ENCODE data around the gene SERPINA12.
"Not testable (repeated sequence)": the region's sequence is repeated elsewhere in the genome, so short reads cannot be mapped to it uniquely, and the experiment has no call there.

Gene SERPINA12

GRCh38 chr14:94521375-94522114 lies 12.3 kb upstream of the SERPINA12 start:
- H3K4me3 ChIP-seq (ENCODE audit: low read length), result no peak overlapping the region
- DNase-seq (ENCODE audit: low read depth), result no peak
- no peak for TF ChIP-seq CTCF (IDR thresholded peaks at IDR 0.05; ENCODE audit: insufficient read depth, low read depth, low read length, missing control alignments)

DNA sequence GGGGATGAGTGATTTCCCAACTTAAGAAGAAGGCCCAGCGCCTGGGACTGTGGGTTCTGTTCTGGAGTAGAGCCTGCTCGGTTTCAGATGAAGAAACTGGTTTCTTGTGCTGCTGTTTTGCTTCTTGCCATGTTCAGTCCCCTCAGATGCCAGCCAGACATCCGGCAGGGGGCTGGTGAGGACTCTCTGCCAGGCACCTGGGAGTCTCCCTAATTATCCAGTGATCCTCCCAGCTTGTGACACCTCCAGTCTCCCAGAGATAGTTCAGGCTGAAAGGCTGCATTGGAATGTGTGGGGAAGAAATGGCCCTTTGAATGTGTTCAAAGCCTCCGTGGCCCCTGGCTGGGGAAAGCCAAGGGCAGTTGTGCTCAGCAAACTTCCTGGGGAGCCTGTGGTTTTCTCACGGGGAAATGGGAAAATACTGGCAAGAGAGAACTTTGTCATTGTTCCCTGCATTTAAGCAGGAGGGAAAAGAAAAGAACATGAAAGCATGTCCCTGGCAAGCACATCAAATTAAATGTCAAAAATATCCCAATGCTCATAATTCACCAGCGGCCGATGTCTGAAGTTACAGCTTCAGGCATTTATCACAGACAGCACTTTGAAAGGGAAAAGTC lies 8.5 kb upstream of the SERPINA12 start:
- no peak for DNase-seq (ENCODE audit: low read depth)
- no peak overlapping the region for H3K4me3 ChIP-seq (ENCODE audit: low read length)
- no peak for TF ChIP-seq CTCF (IDR thresholded peaks at IDR 0.05; ENCODE audit: insufficient read depth, low read depth, low read length, missing control alignments)

DNA sequence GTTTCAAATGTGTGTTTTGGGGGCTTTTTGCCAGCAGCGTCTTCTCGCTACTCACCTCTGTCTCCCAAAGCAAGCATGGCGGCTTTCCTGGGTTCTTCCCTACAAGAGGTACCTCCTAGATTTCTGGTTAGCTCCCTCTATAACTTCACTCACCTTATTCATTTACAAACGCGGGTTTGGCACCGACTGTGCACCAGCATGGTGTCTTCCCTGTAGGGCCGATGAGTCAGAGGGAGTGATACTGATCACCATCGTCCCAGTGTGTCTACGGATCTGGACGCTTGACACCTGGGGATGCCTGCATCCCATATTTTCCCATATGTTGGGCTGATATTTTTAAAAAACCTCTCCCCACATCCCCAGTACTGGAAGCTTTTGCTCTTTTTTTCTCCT lies 8.0 kb upstream of the SERPINA12 start:
- no peak for TF ChIP-seq CTCF (IDR thresholded peaks at IDR 0.05; ENCODE audit: insufficient read depth, low read depth, low read length, missing control alignments)
- peak; percentile 3 for DNase-seq (ENCODE audit: low read depth)
- H3K4me3 ChIP-seq (ENCODE audit: low read length), result no peak overlapping the region

DNA sequence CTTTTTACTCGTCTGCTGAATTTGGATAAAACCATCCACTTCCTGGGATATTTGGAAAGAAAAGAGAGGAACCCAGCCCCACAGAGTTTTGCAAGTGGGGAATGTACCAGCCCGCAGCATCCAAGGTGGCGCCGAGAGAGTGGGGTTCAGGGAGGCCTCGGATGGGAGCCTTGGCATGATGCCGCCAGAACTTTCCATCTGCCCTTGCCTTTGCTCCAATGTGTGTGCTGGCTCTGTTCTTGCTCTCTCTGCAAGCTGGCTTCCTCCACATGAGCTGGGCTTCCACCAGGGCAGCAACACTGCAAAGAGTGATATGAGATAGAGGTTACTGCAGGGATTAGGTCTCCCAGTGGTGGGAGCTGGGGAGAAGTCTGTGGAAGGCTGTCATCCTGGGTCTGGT lies 6.6 kb upstream of the SERPINA12 start:
- H3K4me3 ChIP-seq (ENCODE audit: low read length), result no peak overlapping the region
- no peak for DNase-seq (ENCODE audit: low read depth)
- no peak for TF ChIP-seq CTCF (IDR thresholded peaks at IDR 0.05; ENCODE audit: insufficient read depth, low read depth, low read length, missing control alignments)

DNA sequence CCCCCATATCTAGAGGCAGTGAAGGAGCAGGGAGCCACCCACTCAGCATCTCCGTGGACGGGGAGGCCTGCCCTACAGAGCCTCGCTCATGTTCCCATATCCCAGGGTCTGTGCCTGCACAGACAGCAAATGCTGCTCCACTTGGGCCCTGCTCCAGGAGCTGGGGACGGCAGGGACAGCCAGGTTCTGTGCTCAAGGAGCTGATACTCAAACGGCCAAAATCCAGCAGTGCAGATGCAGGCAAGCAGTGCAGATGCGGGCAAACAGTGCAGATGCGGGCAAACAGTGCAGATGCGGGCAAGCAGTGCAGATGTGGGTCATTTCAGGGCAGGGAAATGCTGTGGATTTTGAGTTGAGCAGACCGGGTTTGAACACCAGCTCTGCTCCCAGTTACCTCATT lies 6.2 kb upstream of the SERPINA12 start:
- TF ChIP-seq CTCF (IDR thresholded peaks at IDR 0.05; ENCODE audit: insufficient read depth, low read depth, low read length, missing control alignments), result no peak
- no peak overlapping the region for H3K4me3 ChIP-seq (ENCODE audit: low read length)
- DNase-seq (ENCODE audit: low read depth), result no peak

DNA sequence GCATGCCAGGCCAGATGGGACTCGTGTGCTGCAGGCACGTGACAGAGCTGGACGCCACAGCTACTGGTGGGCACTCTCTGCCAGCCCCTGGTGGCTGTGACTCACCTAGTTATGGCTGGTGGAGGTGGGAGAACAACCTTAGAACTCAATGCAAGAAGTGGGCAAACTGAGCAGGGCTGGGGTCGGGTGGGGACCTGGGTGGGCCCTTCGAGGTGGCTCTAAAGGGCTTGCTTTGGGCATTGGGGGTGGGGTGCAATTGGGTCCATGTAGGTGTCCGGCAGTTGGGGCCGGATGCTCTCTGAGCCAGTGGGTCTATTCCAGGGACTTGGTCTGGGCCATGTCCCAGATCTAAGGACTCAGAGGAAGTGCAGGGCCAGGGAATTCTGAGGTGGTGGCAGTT lies 5.1 kb upstream of the SERPINA12 start:
- no peak for DNase-seq (ENCODE audit: low read depth)
- no peak overlapping the region for H3K4me3 ChIP-seq (ENCODE audit: low read length)
- no peak for TF ChIP-seq CTCF (IDR thresholded peaks at IDR 0.05; ENCODE audit: insufficient read depth, low read depth, low read length, missing control alignments)

DNA sequence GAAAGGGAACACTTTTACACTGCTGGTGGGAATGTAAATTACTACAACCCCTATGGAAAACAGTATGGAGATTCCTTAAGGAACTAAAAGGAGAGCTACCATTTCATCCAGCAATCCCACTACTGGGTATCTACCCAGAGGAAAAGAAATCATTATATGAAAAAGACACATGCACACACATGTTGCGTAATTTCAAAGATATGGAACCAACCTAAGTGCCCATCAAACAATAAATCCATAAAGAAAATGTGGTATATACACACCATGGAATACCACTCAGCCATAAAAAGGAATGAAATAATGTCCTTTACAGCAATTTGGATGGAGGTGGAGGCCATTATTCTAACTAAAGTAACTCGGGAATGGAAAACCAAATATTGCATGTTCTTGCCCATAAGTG lies 1.2 kb upstream of the SERPINA12 start:
- H3K4me3 ChIP-seq (ENCODE audit: low read length); DNase-seq (ENCODE audit: low read depth): not testable (repeated sequence)
